NT2/D1 (cell line): Measurements from ENCODE around the gene DEDD.
A peak's percentile ranks its signal among the peaks of the same experiment; 100 is the strongest.

Experiments used
- DNase-seq: peaks from one replicate; pipeline ENCODE4 v3.0.0-alpha.2; 2011; ENCODE audit warnings: low read depth, low spot score
- H3K27me3 ChIP-seq: 2 replicates; pipeline ENCODE4 v1.6.0; 2011; ENCODE audit warnings: mild to moderate bottlenecking; ENCODE audit not compliant: insufficient read length, insufficient read depth
- H3K36me3 ChIP-seq: 2 replicates; pipeline ENCODE4 v1.6.1; 2011; ENCODE audit warnings: mild to moderate bottlenecking, low read length, mixed read lengths; ENCODE audit not compliant: insufficient read depth, insufficient read length
- H3K4me1 ChIP-seq: 2 replicates; pipeline ENCODE4 v1.5.1; 2011; ENCODE audit not compliant: insufficient read depth, insufficient read length
- H3K4me3 ChIP-seq: 2 replicates; pipeline ENCODE4 v1.5.1; 2011; ENCODE audit warnings: low read depth; ENCODE audit not compliant: insufficient read length
- H3K9ac ChIP-seq: 2 replicates; pipeline ENCODE4 v1.6.0; 2011; ENCODE audit warnings: low read depth; ENCODE audit not compliant: insufficient read length
- H3K9me3 ChIP-seq: 2 replicates; pipeline ENCODE4 v1.5.1; 2011; ENCODE audit warnings: mild to moderate bottlenecking, low read length; ENCODE audit not compliant: insufficient read depth
- SUZ12 ChIP-seq: IDR thresholded peaks from 2 replicates; pipeline ENCODE4 v1.6.1; 2011; ENCODE audit not compliant: insufficient read length, insufficient read depth; ENCODE audit errors: extremely low read depth
- YY1 ChIP-seq: IDR thresholded peaks from 2 replicates; pipeline ENCODE4 v1.6.1; 2011; ENCODE audit not compliant: insufficient read length, insufficient read depth
- ZNF274 ChIP-seq: IDR thresholded peaks from 2 replicates; pipeline ENCODE4 v1.6.1; 2011; ENCODE audit warnings: mild to moderate bottlenecking, low read depth, low read length

The DEDD gene

GRCh38 chr1:161098210-161099068 lies 34.0 kb downstream of the DEDD start, which contains the start of gene KLHDC9:
Gene KLHDC9, plus strand, starts transcription at chr1:161098361. Its CDS starts 175 bp downstream, at chr1:161098536.
- peak within 1 kb of the TSS; percentile 96 for H3K9ac ChIP-seq
- peaks cover 3% of the 10 kb centered on the region for H3K4me1 ChIP-seq
- no peak for TF ChIP-seq ZNF274
- no peak for TF ChIP-seq YY1
- TF ChIP-seq SUZ12: no peak
- peak within 1 kb of the TSS; percentile 89 for H3K4me3 ChIP-seq
- H3K36me3 ChIP-seq: peaks cover 38% of the 10 kb centered on the region
- no peaks in the 10 kb centered on the region for H3K27me3 ChIP-seq
- DNase-seq: peak; percentile 98
- H3K9me3 ChIP-seq: no peaks in the 10 kb centered on the region

GRCh38 chr1:161096530-161096929 lies 35.9 kb downstream of the DEDD start:
- Histone ChIP-seq H3K9ac (no peak overlapping the region), H3K9me3 (no peaks in the 10 kb centered on the region), H3K36me3 (peaks cover 25% of the 10 kb centered on the region), H3K4me3 (no peak overlapping the region), H3K27me3 (no peaks in the 10 kb centered on the region), H3K4me1 (peaks cover 3% of the 10 kb centered on the region)
- no peak for DNase-seq
- TF ChIP-seq SUZ12: no peak
- TF ChIP-seq YY1: no peak

- no peaks in the 10 kb centered on the region for H3K9me3 ChIP-seq
- H3K9ac ChIP-seq: no peak overlapping the region
- no peak for TF ChIP-seq ZNF274
- no peak for TF ChIP-seq YY1
- no peak for TF ChIP-seq SUZ12
- H3K4me3 ChIP-seq: no peak overlapping the region
- no peak for DNase-seq
- peaks cover 3% of the 10 kb centered on the region for H3K4me1 ChIP-seq
- H3K36me3 ChIP-seq: peaks cover 20% of the 10 kb centered on the region
- H3K27me3 ChIP-seq: no peaks in the 10 kb centered on the region
Observed at GRCh38 chr1:161096015-161096414, 36.5 kb downstream of the DEDD start.

GRCh38 chr1:161095230-161095629 lies 37.2 kb downstream of the DEDD start:
- DNase-seq: no peak
- H3K4me1 ChIP-seq: peaks cover 3% of the 10 kb centered on the region
- H3K9me3 ChIP-seq: no peaks in the 10 kb centered on the region
- H3K4me3 ChIP-seq: no peak overlapping the region
- H3K36me3 ChIP-seq: peaks cover 12% of the 10 kb centered on the region
- no peak overlapping the region for H3K9ac ChIP-seq
- H3K27me3 ChIP-seq: no peaks in the 10 kb centered on the region
- no peak for TF ChIP-seq YY1
- TF ChIP-seq ZNF274: no peak
- no peak for TF ChIP-seq SUZ12

- no peaks in the 10 kb centered on the region for H3K9me3 ChIP-seq
- no peak overlapping the region for H3K9ac ChIP-seq
- no peak overlapping the region for H3K4me3 ChIP-seq
- H3K36me3 ChIP-seq: peaks cover 5% of the 10 kb centered on the region
- TF ChIP-seq SUZ12 (no peak), ZNF274 (no peak), YY1 (no peak)
- no peak for DNase-seq
- peaks cover 3% of the 10 kb centered on the region for H3K4me1 ChIP-seq
- no peaks in the 10 kb centered on the region for H3K27me3 ChIP-seq
Observed at GRCh38 chr1:161094481-161094880, 38.0 kb downstream of the DEDD start.

GRCh38 chr1:161092621-161093028 lies 39.8 kb downstream of the DEDD start:
- no peak for TF ChIP-seq SUZ12
- TF ChIP-seq YY1: no peak
- TF ChIP-seq ZNF274: no peak

GRCh38 chr1:161091796-161092507 lies 40.5 kb downstream of the DEDD start:
- no peak for TF ChIP-seq SUZ12
- no peak for TF ChIP-seq YY1
- TF ChIP-seq ZNF274: no peak
- no peaks in the 10 kb centered on the region for H3K36me3 ChIP-seq
- no peak for DNase-seq
- no peaks in the 10 kb centered on the region for H3K9me3 ChIP-seq
- H3K4me1 ChIP-seq: peaks cover 10% of the 10 kb centered on the region
- H3K4me3 ChIP-seq: no peak overlapping the region
- no peaks in the 10 kb centered on the region for H3K27me3 ChIP-seq
- no peak overlapping the region for H3K9ac ChIP-seq

More at GRCh38 chr1:161092621-161093028, 39.8 kb downstream of the DEDD start:
- Histone ChIP-seq H3K36me3 (no peaks in the 10 kb centered on the region), H3K4me3 (no peak overlapping the region), H3K9ac (no peak overlapping the region), H3K9me3 (no peaks in the 10 kb centered on the region), H3K4me1 (peaks cover 10% of the 10 kb centered on the region), H3K27me3 (no peaks in the 10 kb centered on the region)
- DNase-seq: no peak
